Hepatocyte (in vitro differentiated cells): Measurements from ENCODE around the gene CST2. TPM values are rescaled to one million over a fixed set of nuclear protein-coding genes. Genes with fewer than 3 reads are reported as not detected.
"Not testable (repeated sequence)": the region's sequence is repeated elsewhere in the genome, so short reads cannot be mapped to it uniquely, and the experiment has no call there.

Source experiments
- DNase-seq: peaks from one replicate; pipeline ENCODE4 v3.0.0-alpha.2; 2016; ENCODE audit warnings: low spot score
- H2AFZ ChIP-seq: fragments of 200-600 bp; sonication (generic); 2 replicates; pipeline ENCODE4 v1.6.0; 2016; ENCODE audit warnings: antibody characterized with exemption, mild to moderate bottlenecking
- H3K27ac ChIP-seq: fragments of 200-600 bp; sonication (generic); 2 replicates; pipeline ENCODE4 v1.5.1; 2016; ENCODE audit warnings: mild to moderate bottlenecking
- H3K27me3 ChIP-seq: fragments of 200-600 bp; sonication (generic); 2 replicates; pipeline ENCODE4 v1.6.1; 2016
- H3K36me3 ChIP-seq: fragments of 200-600 bp; sonication (generic); replicated peaks from 2 replicates; pipeline ENCODE4 v1.5.1; 2016; ENCODE audit warnings: low read depth; ENCODE audit not compliant: insufficient read depth
- H3K4me1 ChIP-seq: fragments of 200-600 bp; sonication (generic); 2 replicates; pipeline ENCODE4 v1.5.1; 2016; ENCODE audit warnings: mild to moderate bottlenecking, moderate library complexity; ENCODE audit not compliant: insufficient read depth
- H3K4me2 ChIP-seq: fragments of 200-600 bp; sonication (generic); 2 replicates; pipeline ENCODE4 v1.6.0; 2016
- H3K4me3 ChIP-seq: fragments of 200-600 bp; sonication (generic); 2 replicates; pipeline ENCODE4 v1.5.1; 2016; ENCODE audit warnings: mild to moderate bottlenecking
- H3K79me2 ChIP-seq: fragments of 200-600 bp; sonication (generic); 2 replicates; pipeline ENCODE4 v1.6.0; 2017; ENCODE audit warnings: mild to moderate bottlenecking
- H3K9me2 ChIP-seq: fragments of 200-600 bp; sonication (generic); replicated peaks from 2 replicates; pipeline ENCODE4 v1.6.0; 2017; ENCODE audit warnings: mild to moderate bottlenecking; ENCODE audit not compliant: insufficient read depth
- H3K9me3 ChIP-seq: fragments of 200-600 bp; sonication (generic); 2 replicates; pipeline ENCODE4 v1.5.1; 2016; ENCODE audit warnings: low read depth, mild to moderate bottlenecking
- H4K20me1 ChIP-seq: fragments of 200-600 bp; sonication (generic); 2 replicates; pipeline ENCODE4 v1.6.0; 2016; ENCODE audit warnings: mild to moderate bottlenecking; ENCODE audit not compliant: insufficient read depth, poor library complexity, severe bottlenecking
- EZH2 ChIP-seq: fragments of 200-600 bp; sonication (generic); IDR thresholded peaks from 2 replicates; pipeline ENCODE4 v1.6.1; 2016; ENCODE audit warnings: antibody characterized with exemption, mild to moderate bottlenecking, borderline replicate concordance
- EZH2phosphoT487 ChIP-seq: fragments of 200-600 bp; sonication (generic); IDR thresholded peaks from one replicate; pipeline ENCODE4 v1.6.1; 2018; ENCODE audit warnings: antibody characterized with exemption, mild to moderate bottlenecking, low read depth, moderate library complexity; ENCODE audit not compliant: unreplicated experiment, severe bottlenecking
- WGBS: methylation state at CpG from one replicate; pipeline ENCODE4 v1.1.6; 2016; ENCODE audit warnings: low lambda C conversion rate; ENCODE audit errors: missing lambda C conversion rate; 5-methylcytosine and 5-hydroxymethylcytosine counted together
- polyA plus RNA-seq: library from polyadenylated mRNA; unstranded; fragments of >200 nt; fragmentation: Nextera tagmentation; extraction: Ambion mirVana; gene quantifications from 2 replicates; pipeline ENCODE4 v1.2.1, GENCODE V29; 2016
- total RNA-seq: library from RNA; depleted of rRNA; stranded (reverse); fragments of >200 nt; gene quantifications from 2 replicates; pipeline ENCODE4 v1.2.3, GENCODE V29; 2014
- TF ChIP-seq, protein P1 (sequence below): fragments of 200-600 bp; sonication (generic); IDR thresholded peaks from 2 replicates; pipeline ENCODE4 v1.5.1; 2016; ENCODE audit warnings: antibody characterized with exemption, mild to moderate bottlenecking; ENCODE audit not compliant: poor library complexity

Gene CST2
- total and polyA plus RNA-seq, 2 experiments from 2014 or later: not detected

DNA sequence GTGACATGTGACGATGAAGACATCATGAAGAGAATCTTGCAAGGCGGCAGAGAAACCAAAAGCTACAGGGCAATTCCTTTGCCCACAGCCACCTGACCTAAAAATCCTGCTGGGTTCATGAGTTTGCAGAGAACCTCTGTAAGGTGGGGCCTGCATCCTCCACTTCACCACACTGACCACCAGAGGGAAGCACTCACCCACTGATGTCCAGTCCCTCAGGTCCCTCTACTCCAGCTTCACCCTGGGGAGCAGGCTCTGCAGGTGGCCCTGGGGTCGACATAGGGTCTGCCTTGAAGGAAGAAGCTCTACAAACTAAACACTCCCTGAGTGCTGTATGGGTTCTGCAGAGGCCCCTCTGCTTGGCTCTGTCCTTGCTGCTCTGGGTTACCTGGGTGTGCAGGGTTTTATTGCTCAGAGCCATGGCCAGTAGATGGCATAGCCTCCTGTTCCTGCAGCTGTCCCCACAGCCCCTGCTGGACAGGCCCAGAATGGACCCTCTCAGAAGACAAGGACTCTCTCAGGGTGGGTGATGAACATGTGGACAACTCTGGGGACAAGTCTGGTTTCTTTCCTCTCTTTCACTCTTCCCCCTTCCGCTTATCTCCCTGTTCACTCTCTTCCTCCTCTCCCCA, 27.2 kb downstream of the CST2 start:
- 51% methylated on average over 4 of the region's 4 CpGs for WGBS
- H3K4me2 ChIP-seq, H3K4me1 ChIP-seq, H3K36me3 ChIP-seq, H3K79me2 ChIP-seq, H2AFZ ChIP-seq, H3K4me3 ChIP-seq, H3K9me3 ChIP-seq, H4K20me1 ChIP-seq, H3K9me2 ChIP-seq, H3K27me3 ChIP-seq, H3K27ac ChIP-seq: not testable (repeated sequence)
- peak; percentile 35 for DNase-seq
- TF ChIP-seq, protein P1, sequence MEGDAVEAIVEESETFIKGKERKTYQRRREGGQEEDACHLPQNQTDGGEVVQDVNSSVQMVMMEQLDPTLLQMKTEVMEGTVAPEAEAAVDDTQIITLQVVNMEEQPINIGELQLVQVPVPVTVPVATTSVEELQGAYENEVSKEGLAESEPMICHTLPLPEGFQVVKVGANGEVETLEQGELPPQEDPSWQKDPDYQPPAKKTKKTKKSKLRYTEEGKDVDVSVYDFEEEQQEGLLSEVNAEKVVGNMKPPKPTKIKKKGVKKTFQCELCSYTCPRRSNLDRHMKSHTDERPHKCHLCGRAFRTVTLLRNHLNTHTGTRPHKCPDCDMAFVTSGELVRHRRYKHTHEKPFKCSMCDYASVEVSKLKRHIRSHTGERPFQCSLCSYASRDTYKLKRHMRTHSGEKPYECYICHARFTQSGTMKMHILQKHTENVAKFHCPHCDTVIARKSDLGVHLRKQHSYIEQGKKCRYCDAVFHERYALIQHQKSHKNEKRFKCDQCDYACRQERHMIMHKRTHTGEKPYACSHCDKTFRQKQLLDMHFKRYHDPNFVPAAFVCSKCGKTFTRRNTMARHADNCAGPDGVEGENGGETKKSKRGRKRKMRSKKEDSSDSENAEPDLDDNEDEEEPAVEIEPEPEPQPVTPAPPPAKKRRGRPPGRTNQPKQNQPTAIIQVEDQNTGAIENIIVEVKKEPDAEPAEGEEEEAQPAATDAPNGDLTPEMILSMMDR: peak; percentile 56

DNA sequence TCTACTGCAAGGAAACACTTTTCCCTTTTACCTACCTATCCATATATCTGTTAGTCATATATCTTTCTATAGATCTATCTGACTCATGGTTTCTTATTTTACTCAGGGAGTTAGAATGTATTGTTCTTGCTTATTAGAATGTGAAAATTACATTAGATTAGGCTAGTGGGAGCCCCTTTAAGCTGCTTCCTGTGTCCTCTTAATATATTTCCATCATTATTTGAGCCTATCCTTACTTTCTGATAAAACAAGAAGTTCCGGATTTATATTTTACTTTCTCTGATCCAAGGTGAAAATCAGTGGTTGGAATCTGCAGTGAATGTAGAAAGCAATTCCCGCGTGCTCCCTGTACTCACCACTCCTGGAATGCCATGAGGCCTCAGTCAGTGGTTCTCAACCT, 31.0 kb downstream of the CST2 start:
- H2AFZ ChIP-seq: no peak overlapping the region
- no peak overlapping the region for H3K27ac ChIP-seq
- H3K4me3 ChIP-seq: no peak overlapping the region
- TF ChIP-seq EZH2 (no peak), EZH2phosphoT487 (no peak)
- TF ChIP-seq, protein P1: no peak
- H3K9me2 ChIP-seq: no peaks in the 10 kb centered on the region
- no peaks in the 10 kb centered on the region for H3K27me3 ChIP-seq
- 89% methylated on average over 3 of the region's 3 CpGs for WGBS
- no peaks in the 10 kb centered on the region for H3K4me1 ChIP-seq
- no peaks in the 10 kb centered on the region for H4K20me1 ChIP-seq
- H3K36me3 ChIP-seq: no peaks in the 10 kb centered on the region
- H3K4me2 ChIP-seq: no peak overlapping the region
- no peak for DNase-seq
- H3K79me2 ChIP-seq: no peaks in the 10 kb centered on the region
- H3K9me3 ChIP-seq: no peaks in the 10 kb centered on the region

DNA sequence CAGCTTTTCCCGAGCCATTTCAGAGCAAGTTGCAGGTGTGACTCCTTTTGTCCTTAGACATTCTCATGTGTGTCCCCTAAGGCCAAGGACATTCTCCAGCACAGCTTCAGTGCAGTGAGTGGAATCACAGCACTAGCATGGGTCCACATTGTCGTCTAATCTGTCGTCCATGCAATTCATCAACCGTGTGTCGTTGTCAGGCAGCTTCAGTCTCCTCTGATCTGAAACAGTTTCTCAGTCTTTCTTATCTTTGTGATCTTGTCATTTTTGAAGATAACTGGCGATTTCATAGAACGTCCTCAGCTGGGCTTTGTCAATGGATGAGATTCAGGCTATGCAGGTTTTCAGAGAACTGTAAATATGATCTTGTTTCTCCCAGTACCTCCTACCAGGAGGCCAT, 31.7 kb downstream of the CST2 start:
- WGBS: 31% methylated on average over 7 of the region's 7 CpGs
- Histone ChIP-seq H4K20me1 (no peaks in the 10 kb centered on the region), H2AFZ (no peak overlapping the region), H3K36me3 (no peaks in the 10 kb centered on the region), H3K79me2 (no peaks in the 10 kb centered on the region), H3K9me2 (no peaks in the 10 kb centered on the region), H3K27me3 (no peaks in the 10 kb centered on the region), H3K27ac (no peak overlapping the region), H3K9me3 (no peaks in the 10 kb centered on the region), H3K4me1 (no peaks in the 10 kb centered on the region), H3K4me2 (no peak overlapping the region), H3K4me3 (no peak overlapping the region)
- TF ChIP-seq EZH2phosphoT487 (no peak), EZH2 (no peak)
- TF ChIP-seq, protein P1: no peak
- DNase-seq: no peak

DNA sequence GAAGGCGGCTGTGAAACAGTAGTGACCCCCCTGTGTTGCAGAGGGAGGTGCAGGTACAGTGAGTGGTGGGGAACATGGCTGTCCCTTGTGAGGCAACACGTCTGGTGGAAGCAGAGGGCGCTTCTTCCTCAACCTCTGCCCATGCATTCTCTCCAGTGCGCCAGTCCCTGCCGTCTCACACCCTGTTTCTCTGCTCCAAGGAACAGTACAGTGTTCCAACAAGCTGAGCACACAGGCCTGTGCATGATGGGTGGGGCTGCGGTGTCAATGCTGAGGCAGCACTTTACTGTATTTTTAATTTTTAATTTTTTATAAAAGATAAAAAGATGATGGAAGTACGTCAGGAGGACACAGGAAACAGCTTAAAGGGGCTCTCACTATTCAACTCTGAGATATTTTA, 32.5 kb downstream of the CST2 start:
- H3K4me1 ChIP-seq: no peaks in the 10 kb centered on the region

More for the DNA sequence above, 32.5 kb downstream of the CST2 start:
- no peak overlapping the region for H3K4me3 ChIP-seq
- no peak overlapping the region for H2AFZ ChIP-seq
- H3K79me2 ChIP-seq: no peaks in the 10 kb centered on the region
- TF ChIP-seq EZH2phosphoT487 (no peak), EZH2 (no peak)
- TF ChIP-seq, protein P1: no peak
- H3K27ac ChIP-seq: no peak overlapping the region
- no peak for DNase-seq
- H3K4me2 ChIP-seq: no peak overlapping the region
- H3K9me2 ChIP-seq: no peaks in the 10 kb centered on the region
- H3K27me3 ChIP-seq: no peaks in the 10 kb centered on the region
- WGBS: 88% methylated on average over 7 of the region's 7 CpGs
- H3K9me3 ChIP-seq: no peaks in the 10 kb centered on the region
- H4K20me1 ChIP-seq: no peaks in the 10 kb centered on the region
- no peaks in the 10 kb centered on the region for H3K36me3 ChIP-seq
